DND-41 (cell line): ENCODE results near the gene OR13J1.

Experiments
- CTCF ChIP-seq: IDR thresholded peaks from 2 replicates; pipeline ENCODE4 v1.5.1; 2012; ENCODE audit warnings: borderline replicate concordance, low read length, moderate library complexity, mild to moderate bottlenecking; ENCODE audit not compliant: poor library complexity, severe bottlenecking; ENCODE audit errors: extremely low read depth
- EZH2 ChIP-seq: IDR thresholded peaks from 3 replicates; pipeline ENCODE4 v1.6.1; 2012; ENCODE audit warnings: borderline replicate concordance, low read depth, mild to moderate bottlenecking, moderate library complexity, low read length, inconsistent platforms; ENCODE audit not compliant: severe bottlenecking

- TF ChIP-seq CTCF (no peak), EZH2 (no peak)
Measured at GRCh38 chr9:35914301-35914807, 44.2 kb upstream of the OR13J1 start.
